Measurements from ENCODE around the gene PFDN4.
A peak's percentile ranks its signal among the peaks of the same experiment; 100 is the strongest.
"Not testable (repeated sequence)": the region's sequence is repeated elsewhere in the genome, so short reads cannot be mapped to it uniquely, and the experiment has no call there.

Gene PFDN4

GRCh38 chr20:54201268-54201846, 6.5 kb upstream of the PFDN4 start:
- DNase-seq = no peak

DNA sequence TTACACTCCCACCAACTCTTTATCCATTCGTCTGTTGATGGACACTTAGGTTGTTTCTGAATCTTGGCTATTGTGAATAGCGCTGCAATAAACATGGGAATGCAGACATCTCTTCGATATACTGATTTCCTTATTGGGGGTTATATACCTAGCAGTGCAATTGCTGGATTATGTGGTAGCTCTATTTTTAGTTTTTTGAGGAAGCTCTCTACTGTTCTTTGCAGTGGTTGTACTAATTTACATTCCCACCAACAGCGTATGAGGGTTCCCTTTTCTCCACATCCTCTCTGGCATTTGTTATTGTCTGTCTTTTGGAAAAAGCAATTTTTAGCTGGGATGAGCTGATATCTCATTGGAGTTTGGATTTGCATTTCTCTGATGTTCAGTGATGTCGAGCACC, 4.6 kb upstream of the PFDN4 start:
- DNase-seq = no peak

- DNase-seq = no peak
These were observed 3.8 kb upstream of the PFDN4 start for GRCh38 chr20:54204063-54204462.

DNA sequence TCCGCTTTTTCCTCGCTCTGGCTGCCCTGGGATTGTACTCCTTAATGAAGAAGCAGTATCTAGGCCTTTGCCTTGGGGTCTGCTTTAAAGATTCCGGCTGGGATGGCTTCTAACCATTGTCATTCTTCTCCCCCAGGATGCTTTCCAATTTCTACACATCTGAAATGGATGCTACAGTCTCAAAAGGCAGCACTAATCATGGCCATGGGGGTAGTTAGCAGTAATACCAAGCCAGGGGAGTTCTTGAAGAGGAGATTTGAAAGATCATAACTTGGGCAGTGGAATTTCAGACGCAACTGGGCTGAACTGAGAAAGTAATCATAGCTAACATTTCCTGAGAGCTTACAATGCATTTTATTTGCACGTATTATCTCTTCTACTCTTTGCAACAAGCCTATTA, 3.4 kb upstream of the PFDN4 start:
- DNase-seq = no peak

GRCh38 chr20:54205450-54205849, 2.4 kb upstream of the PFDN4 start:
- DNase-seq = no peak

DNA sequence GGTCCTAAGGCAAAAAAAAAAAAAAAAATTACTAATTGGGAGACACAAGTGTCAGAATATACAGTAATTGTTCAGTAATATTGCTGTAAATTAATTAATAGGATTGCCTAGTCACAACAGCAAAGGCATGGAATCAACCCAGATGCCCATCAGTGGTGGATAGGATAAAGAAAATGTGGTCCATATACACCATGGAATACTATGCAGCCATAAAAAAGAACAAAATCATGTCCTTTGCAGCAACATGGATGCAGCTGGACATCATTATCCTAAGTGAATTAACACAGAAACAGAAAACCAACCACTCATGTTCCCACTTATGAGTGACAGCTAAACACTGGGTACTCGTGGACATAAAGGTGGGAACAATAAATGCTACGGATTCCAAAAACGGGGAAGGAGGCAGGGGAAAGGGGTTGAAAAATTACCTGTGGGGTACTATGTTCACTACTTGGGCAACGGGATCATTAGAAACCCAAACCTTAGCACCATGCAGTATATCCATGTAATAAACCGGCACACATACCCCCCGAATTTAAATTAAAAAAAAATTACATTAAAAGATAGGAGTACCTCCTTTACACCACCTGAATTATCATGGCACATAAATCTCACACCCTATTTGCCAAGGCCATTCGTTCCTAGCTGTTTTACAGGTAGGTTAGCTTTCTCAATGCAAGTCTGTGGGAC, 689 bp upstream of the PFDN4 start:
- no peak for DNase-seq

DNA sequence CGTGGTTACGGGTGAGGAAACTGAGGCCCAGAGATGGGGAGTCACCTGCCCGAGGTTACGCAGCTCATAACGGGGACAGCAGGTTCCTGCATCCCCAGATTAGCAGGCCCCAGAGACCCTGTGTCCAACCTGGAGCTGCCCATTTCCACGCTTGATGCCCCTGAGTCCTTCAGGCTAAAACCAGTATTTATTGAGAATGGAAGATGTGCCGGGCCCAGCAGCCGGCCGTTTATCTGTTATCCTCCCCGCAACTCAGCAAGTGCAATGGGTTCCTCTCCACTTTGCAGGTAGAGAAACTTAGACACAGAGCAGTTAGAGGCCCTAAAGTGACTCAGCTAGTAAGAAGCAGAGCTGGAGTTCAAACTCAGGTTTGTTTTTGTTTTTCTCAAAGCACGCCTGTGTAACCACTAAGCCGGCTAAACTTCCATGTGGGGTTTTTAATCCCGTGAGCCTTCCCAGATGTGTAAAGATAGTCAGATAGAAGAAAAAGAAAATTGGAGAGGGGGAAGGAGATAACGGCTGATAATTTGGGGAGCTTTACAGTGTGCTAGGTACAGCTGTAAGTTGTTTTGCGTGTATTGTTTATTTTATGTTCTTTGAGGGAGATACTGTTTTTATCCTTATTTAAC, 775 bp downstream of the PFDN4 start:
- DNase-seq = peak; percentile 27

DNA sequence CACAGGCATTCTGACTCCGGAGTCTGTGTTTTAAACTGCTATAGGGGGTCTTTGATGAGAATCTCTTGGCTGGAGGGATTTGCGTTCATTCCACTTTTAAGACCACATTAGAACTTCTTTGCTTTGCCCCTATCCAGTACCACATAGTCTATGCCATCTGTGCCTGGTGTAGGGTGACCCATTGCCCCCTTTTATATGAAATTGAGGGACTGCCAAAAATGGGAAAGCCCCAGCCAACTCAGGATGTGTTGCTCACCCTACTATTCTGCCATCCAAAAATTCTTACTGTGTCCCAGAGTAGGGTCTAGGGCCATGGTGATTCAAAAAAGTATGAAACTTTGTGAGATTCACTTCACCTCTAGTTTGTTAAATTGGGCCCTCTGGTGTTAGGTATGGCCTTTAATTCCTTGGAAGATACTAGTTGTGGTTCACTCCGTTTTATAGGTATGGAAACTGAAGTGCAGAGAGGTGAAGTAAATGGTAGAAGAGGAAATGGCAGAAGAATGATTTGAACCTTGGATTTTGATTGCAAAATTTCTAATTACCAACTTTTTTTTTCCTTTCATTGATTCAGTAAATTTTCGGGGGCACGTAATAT, 1.4 kb downstream of the PFDN4 start:
- no peak for DNase-seq

- DNase-seq = peak; percentile 92
These were observed 4.3 kb downstream of the PFDN4 start for GRCh38 chr20:54212226-54212625.

- no peak for DNase-seq
These were observed 5.0 kb downstream of the PFDN4 start for GRCh38 chr20:54212871-54213270.

- DNase-seq = no peak
These were observed 6.7 kb downstream of the PFDN4 start for GRCh38 chr20:54214566-54214965.

DNA sequence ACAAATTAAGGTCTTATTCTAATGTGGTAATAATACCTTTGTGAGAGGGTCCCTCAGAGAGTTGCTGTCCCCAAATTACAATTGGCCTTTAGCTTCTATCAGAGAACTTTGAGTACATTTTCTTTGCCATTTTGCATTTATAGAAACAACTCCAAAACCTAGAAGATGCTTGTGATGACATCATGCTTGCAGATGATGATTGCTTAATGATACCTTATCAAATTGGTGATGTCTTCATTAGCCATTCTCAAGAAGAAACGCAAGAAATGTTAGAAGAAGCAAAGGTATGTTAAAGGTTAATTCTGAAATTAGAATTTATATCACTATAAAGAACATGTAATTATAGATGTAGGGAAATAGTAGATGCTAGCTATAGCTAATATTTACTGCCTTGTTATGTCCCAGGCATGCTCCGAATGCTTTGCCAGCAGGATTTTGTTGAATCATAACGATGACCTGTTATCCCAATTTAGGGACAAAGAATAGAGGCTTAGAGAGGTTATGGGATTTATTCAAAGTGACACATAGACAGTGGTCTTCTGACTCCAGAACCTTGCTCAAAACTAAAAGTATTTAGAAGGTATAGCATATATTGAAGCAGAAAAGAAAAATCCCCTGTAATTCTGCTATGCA, 7.4 kb downstream of the PFDN4 start:
- DNase-seq = no peak

GRCh38 chr20:54217762-54218161, 9.9 kb downstream of the PFDN4 start:
- DNase-seq = no peak

GRCh38 chr20:54218470-54218869, 10.6 kb downstream of the PFDN4 start:
- DNase-seq = no peak

GRCh38 chr20:54219751-54220426, 12.0 kb downstream of the PFDN4 start:
- DNase-seq = peak; percentile 53

GRCh38 chr20:54220722-54221121, 12.8 kb downstream of the PFDN4 start:
- DNase-seq = no peak

DNA sequence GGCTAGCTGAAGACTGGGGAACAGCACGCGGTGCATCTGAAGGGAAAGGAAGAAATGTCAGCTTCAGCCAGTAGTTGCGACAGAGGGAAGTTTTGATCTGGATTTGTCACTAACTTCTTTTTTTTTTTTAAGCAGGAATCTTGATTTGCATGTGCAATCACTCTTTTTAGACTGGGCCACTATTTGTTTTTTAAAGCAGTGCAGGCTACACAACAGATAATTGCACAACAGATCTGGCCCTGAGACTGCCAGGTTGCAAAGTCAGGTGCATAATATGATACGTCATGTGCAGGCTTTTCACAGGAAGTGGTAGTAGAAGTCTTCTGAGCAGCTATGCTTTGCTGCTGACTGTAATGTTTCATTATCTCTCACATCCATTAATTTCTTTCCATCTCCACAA, 13.5 kb downstream of the PFDN4 start:
- no peak for DNase-seq

DNA sequence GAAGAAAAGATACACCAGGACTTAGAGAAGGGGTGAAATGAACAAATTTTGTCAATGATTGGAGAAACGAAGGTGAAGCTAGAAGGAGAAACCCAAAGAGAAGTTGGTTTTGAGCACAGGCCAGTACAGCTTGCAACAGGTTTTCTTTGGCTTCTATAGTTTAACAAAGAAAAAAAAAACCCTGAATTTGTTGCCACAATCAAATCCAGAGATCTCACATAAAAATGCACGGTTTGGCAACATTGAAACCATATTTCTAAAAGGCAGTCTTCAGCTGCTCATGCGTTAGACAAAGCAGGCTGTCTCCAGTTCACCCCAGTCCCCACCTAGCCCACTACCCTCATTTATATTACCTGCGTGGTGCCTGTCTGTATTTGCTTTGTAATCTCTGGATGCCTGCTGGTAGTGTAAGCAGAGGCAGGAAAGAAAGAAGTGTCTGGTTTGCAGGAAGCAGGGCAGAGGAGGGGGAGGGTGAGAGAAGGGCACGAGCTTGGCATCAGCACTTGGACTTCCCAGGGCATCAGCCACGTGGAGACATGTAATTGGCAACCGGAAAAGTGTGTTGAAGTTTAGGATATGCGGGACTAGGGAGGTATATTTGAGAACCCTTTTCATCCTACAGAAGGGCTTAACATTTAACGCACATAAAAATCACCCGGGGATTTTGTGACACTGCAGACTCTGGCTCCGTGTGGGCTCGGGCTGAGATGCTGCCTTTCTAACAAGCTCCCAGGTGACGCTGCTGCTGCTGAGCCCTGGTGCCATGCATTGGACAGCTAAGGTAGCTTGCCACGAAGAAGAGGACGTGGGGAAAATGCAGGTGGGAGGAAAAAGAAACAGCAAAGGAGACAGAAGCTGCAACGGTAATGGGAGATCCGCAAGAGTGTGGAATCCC, 14.4 kb downstream of the PFDN4 start:
- DNase-seq = no peak

GRCh38 chr20:54223285-54223684, 15.4 kb downstream of the PFDN4 start:
- DNase-seq = no peak

DNA sequence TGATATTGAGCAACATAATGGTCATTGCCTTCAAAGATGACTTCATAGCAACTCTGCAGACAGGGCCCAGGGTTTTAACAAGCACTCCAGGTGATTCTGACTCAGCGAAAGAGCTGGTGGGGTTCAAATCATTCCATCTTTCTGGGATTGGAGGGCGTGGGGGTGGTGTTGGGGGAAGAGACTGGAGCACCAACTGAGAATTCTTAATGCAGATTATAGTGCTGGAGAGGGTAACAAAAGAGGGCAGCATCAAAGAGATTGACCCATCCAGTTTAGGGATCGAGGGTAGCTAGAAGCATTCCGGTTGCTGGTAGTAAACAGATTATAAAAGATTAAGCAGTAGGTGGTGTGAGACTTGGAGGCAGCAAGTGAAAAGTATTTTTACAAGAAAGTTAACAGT, 15.9 kb downstream of the PFDN4 start:
- no peak for DNase-seq

- not testable (repeated sequence) for DNase-seq
These were observed 16.8 kb downstream of the PFDN4 start for GRCh38 chr20:54224642-54225041.

GRCh38 chr20:54227241-54227640, 19.4 kb downstream of the PFDN4 start:
- no peak for DNase-seq
